ENCODE results near the gene RPA1.
"Not testable (repeated sequence)": the region's sequence is repeated elsewhere in the genome, so short reads cannot be mapped to it uniquely, and the experiment has no call there.

RPA1 gene

DNA sequence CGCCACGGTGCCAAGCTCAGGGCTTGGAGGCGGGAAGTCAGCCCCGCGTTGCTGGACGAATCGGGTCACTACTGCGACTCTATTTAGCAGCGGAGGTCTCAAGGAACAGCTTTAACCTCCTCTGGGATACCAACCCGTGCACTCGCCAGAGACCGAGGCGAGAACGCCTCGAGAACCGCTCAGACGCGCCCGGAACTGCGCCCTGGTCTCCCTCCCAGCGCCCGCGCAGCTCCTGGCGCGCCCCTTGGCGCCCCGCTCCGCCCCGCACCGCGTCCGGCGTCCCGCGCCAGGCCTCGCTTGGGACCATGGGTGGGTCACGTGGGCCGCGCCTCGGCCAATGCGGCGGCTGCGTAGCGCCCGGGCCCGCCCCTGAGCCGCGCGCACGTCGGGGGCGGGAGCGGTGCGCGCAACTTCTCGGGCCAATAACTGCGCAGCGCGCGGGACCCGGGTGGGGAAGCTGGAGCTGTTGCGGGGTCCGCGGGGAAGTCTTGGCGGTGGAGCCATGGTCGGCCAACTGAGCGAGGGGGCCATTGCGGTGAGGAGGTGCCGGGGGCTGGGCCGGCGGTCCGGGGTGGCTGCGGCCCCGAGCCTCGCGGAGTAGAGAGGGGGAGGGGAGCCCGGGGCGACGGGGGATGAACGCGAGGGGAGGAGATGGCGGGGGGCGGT, at the start of gene RPA1, which contains the start of gene SMYD4:
Gene RPA1, plus strand, starts transcription at position 414 of the 666 bp plus-strand sequence. Its CDS starts 89 bp downstream, at position 503.
Gene SMYD4, minus strand, starts transcription at position 311 of the 666 bp plus-strand sequence. CDS start 1,908 bp downstream, outside the sequence.
- DNase-seq: peak; percentile 85

GRCh38 chr17:1782171-1782567, 47.6 kb upstream of the RPA1 start:
- DNase-seq: no peak

GRCh38 chr17:1783271-1783670, 46.5 kb upstream of the RPA1 start:
- no peak for DNase-seq

GRCh38 chr17:1783834-1784611, 45.8 kb upstream of the RPA1 start:
- no peak for DNase-seq

DNA sequence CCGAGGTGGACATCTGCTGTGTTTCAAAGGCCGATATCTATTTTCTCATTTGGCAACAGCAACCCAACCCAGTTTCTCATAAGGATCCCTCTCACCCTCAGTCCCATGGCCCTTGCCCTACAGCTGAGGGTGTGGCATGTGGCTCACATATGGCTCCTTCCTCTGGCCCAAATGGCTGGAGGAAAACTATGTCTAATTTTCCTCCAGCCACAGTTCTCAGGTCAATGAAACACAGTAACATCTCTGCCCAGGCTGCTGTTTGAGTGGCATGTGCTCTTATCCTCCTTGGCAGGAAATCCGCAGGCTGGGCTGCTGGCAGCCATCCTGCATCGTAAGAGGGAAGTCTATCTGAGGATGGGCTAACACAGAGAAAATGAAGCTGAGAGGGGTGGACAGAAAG, 43.9 kb upstream of the RPA1 start:
- DNase-seq: no peak

DNA sequence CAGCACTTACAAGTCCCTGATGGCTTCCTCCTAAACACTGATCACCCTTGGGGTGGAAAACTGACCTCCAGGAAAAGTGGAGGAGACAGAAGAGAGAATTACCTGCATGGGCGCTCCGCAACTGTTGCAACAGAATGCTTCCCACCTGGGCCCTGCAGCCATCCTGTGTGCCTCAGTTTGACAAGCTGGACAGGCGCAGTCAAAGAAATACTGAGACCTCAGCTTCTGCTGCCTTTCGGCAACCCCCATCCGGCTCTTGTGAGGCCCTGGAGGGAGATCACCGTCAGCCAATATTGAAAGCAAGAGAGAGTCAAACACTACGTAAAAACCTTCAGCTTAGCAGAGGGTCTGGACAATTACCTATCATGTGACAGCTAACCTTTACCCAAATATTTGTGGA, 43.1 kb upstream of the RPA1 start:
- no peak for DNase-seq

DNA sequence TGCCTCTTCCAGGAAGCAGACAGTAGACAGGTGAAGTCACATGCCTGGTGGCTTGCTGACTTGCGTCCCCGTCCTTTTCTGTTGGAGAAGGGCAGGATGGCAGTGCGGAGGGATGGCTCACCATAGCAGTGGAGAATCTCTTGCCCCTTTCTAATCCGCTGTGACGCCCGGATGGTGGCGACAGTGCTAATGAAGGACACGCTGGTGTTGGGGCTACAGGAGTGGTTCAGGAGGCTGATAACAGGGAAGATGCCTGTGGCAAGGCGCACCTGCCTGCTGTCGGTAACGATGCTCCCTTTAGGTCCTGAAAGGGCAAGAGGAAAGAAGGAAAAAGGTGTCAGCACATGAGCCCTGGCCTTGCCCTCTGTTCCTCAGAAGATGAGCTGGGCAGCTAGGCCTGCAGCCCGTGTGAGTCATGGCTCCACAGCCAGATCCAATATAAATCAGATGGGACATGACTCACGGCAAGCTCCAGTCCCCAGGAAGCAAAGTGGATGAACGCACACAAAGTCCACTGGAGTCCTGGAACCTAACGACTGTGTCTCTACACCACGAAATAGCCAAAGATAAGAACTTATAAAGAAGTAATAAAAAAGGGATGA, 42.4 kb upstream of the RPA1 start:
- no peak for DNase-seq

GRCh38 chr17:1789936-1790335, 39.9 kb upstream of the RPA1 start:
- DNase-seq: no peak

DNA sequence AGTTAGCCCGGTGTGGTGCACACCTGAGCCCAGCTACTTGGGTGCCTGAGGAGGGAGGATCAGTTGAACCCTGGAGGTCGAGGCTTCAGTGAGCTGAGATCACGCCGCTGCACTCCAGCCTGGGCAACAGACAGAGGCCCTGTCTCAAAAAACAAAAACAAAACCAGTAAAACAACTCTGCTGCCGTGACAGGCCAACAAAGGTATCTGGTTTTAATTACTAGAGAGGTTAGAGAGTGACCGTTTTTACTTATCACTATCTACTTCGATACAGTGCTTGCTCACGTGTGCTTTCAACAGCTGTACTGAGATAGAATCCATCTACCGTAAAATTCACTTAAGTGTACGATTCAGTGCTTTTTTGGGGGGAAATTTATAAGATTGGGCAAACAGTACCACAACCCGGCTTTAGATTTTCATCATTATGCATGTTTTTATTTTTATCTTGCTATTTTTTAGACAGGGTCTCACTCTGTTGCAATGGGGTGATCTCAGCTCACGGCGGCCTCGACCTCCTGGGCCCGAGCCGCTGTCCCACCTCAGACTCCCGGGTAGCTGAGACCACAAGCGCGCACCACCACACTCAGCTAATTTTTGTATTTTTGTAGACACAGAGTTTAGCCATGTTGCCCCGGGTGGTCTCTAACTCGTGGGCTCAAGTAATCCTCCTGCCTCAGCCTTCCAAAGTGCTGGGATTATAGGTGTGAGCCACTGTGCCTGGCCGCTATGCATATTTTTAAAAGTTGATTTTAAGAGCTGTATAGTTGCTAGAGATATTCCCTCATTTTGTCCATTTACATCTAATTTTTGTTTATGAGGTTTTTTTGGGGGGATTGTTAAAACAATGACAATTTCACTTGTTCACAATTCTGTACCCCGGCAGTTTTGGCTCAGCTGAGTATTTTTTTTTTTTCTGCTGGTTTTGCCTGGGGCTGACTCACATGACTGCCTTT, 37.0 kb upstream of the RPA1 start:
- no peak for DNase-seq

DNA sequence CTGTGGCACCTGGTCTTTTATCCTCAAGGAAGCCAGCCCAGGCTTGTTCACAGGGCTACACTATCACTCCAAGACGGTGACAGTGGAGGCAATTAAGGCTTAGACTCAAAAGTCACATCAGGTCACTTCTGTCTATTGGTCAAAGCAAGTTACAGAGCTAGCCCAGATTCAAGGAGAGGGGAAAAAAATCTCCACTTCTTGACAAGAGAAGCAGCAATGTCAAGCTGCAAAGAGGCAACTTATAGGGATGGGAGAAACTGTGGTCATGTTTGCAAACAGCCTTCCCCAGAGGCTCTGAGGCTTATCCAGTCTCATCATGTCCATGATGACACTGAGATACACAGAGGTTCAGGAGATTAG, 36.4 kb upstream of the RPA1 start:
- no peak for DNase-seq

DNA sequence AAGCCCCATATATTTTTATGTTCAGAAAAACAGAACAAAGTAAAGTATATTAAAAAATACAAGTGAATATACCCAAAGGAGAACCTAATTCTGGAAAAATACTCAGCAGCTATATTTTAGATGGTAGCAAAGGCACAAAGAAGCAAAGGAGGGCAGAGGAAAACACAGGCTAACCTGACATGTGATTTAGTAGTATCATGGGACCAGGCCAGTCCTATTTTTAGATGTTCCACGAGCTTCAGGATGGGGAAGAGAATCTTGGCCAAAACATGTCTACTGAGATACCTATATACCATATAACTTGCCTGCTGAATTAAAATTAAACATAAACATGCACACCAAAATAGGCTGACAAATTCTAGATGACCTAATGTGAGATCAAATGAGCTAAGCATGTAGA, 33.0 kb upstream of the RPA1 start:
- DNase-seq: no peak

DNA sequence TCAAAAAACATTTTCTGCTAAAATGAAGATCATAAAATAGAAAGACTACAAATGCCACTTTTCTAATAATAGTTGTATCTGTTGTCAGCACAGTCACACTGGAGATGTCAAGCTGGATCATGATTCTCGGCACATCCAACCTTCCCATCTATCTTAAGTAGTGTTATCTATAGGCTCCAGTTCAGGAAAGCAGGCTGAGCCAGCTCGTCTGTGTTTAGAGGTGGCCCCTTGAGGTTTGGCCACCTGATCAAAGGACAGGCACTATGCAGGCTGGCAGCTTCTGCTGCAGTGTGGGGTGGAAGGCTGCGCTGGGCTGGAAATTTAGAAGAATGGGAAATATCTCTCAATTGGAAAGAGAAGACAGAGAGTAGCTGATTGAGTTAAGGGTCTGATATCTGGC, 32.5 kb upstream of the RPA1 start:
- DNase-seq: no peak

- not testable (repeated sequence) for DNase-seq
Observed at GRCh38 chr17:1797846-1798245, 32.0 kb upstream of the RPA1 start.

- no peak for DNase-seq
Observed at GRCh38 chr17:1800240-1800639, 29.6 kb upstream of the RPA1 start.

DNA sequence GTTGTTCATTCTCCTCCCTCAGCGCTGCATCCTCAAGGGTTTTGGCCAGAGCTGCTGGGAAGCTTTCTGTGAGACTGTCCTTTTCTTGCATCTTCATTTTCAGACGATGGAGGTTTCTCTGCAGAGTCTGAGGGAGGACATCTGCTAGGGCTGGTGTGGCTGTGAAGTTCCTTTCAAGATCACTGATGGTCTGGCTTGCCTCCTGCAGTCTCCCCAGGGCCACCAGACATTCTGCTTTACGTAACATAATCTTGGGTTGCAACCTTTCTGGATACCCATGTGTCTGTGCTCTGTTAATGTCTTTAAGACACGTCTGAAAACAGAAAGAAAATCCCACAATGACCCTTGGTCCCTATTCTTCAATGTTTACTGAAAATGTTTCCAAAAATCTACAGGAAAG, 29.1 kb upstream of the RPA1 start:
- DNase-seq: no peak

GRCh38 chr17:1802429-1802828, 27.4 kb upstream of the RPA1 start:
- DNase-seq: no peak

DNA sequence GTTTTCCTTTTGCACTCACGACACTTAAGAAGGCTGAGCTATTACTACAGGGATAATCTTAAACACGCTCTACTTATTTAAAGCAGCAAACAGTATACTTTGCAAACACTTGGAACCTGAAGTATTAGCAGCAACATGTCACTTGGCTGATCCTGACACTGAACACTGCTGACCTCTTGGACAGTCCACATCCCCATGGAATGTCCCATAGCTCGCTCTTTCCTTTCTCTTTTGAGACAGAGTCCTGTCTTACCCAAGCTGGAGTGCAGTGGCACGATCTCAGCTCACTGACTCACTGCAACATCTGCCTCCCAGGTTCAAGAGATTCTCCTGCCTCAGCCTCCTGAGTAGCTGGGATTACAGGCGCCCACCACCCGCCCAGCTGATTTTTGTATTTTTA, 26.5 kb upstream of the RPA1 start:
- no peak for DNase-seq

- DNase-seq: no peak
Observed at GRCh38 chr17:1807890-1808289, 21.9 kb upstream of the RPA1 start.

GRCh38 chr17:1808644-1809043, 21.2 kb upstream of the RPA1 start:
- DNase-seq: no peak

GRCh38 chr17:1809815-1810214, 20.0 kb upstream of the RPA1 start:
- not testable (repeated sequence) for DNase-seq

GRCh38 chr17:1810450-1811103, 19.2 kb upstream of the RPA1 start:
- DNase-seq: no peak

GRCh38 chr17:1813088-1813487, 16.7 kb upstream of the RPA1 start:
- DNase-seq: no peak
